ENCODE measurements around the gene ZNF396. TPM values are rescaled to one million over a fixed set of nuclear protein-coding genes. Genes with fewer than 3 reads are reported as not detected.

ZNF396 gene
- total RNA-seq, 1 donor from 2014 or later = 0.98 TPM

GRCh38 chr18:35334821-35335220 is 42.3 kb downstream of the ZNF396 start:
- H3K4me3 ChIP-seq = no peak overlapping the region
- H3K27me3 ChIP-seq = no peaks in the 10 kb centered on the region
- TF ChIP-seq CTCF (IDR thresholded peaks at IDR 0.05) (no peak), POLR2AphosphoS5 (IDR thresholded peaks at IDR 0.05; ENCODE audit: insufficient read depth in 1 of 2, low read depth in 1 of 2) (no peak), POLR2A (IDR thresholded peaks at IDR 0.05) (no peak)
- no peak for DNase-seq (ENCODE audit: extremely low spot score in 2 of 2)
- no peaks in the 10 kb centered on the region for H3K9me3 ChIP-seq
- peaks cover 20% of the 10 kb centered on the region for H3K4me1 ChIP-seq
- no peak overlapping the region for H3K27ac ChIP-seq
- peaks cover 0 to 62% of the 10 kb centered on the region in 2 donors for H3K36me3 ChIP-seq
- intact Hi-C loops (cut with DNase I) = no loop called here

- Histone ChIP-seq H3K27me3 (no peaks in the 10 kb centered on the region), H3K36me3 (peaks cover 0 to 56% of the 10 kb centered on the region in 2 donors), H3K27ac (no peak overlapping the region), H3K9me3 (no peaks in the 10 kb centered on the region), H3K4me3 (no peak overlapping the region), H3K4me1 (peaks cover 14% of the 10 kb centered on the region)
- no peak for DNase-seq (ENCODE audit: extremely low spot score in 2 of 2)
- TF ChIP-seq POLR2A (IDR thresholded peaks at IDR 0.05) (no peak), POLR2AphosphoS5 (IDR thresholded peaks at IDR 0.05; ENCODE audit: insufficient read depth in 1 of 2, low read depth in 1 of 2) (no peak), CTCF (IDR thresholded peaks at IDR 0.05) (no peak)
- intact Hi-C loops (cut with DNase I) = no loop called here
Measured at GRCh38 chr18:35334212-35334611, 42.9 kb downstream of the ZNF396 start.

- Histone ChIP-seq H3K27ac (no peak overlapping the region), H3K4me3 (no peak overlapping the region), H3K4me1 (peaks cover 9% of the 10 kb centered on the region), H3K36me3 (peaks cover 0 to 29% of the 10 kb centered on the region in 2 donors), H3K27me3 (no peaks in the 10 kb centered on the region), H3K9me3 (no peaks in the 10 kb centered on the region)
- no peak for TF ChIP-seq CTCF (IDR thresholded peaks at IDR 0.05)
- TF ChIP-seq POLR2A (IDR thresholded peaks at IDR 0.05) = no peak
- TF ChIP-seq POLR2AphosphoS5 (IDR thresholded peaks at IDR 0.05; ENCODE audit: insufficient read depth in 1 of 2, low read depth in 1 of 2) = no peak
- DNase-seq (ENCODE audit: extremely low spot score in 2 of 2) = no peak
- intact Hi-C loops (cut with DNase I) = no loop called here
Measured at GRCh38 chr18:35331367-35332087, 45.6 kb downstream of the ZNF396 start.

- no peak for DNase-seq (ENCODE audit: extremely low spot score in 2 of 2)
- intact Hi-C loops (cut with DNase I) = no loop called here
- H3K36me3 ChIP-seq = peaks cover 0 to 10% of the 10 kb centered on the region in 2 donors
Measured at GRCh38 chr18:35328868-35329267, 48.3 kb downstream of the ZNF396 start.

GRCh38 chr18:35326695-35327387 is 50.3 kb downstream of the ZNF396 start:
- Histone ChIP-seq H3K4me1 (no peaks in the 10 kb centered on the region), H3K4me3 (no peak overlapping the region), H3K27me3 (no peaks in the 10 kb centered on the region), H3K27ac (no peak overlapping the region), H3K36me3 (peaks cover 0 to 2% of the 10 kb centered on the region in 2 donors), H3K9me3 (no peaks in the 10 kb centered on the region)
- intact Hi-C loops (cut with DNase I) = no loop called here
- no peak for DNase-seq (ENCODE audit: extremely low spot score in 2 of 2)
- no peak for TF ChIP-seq POLR2A (IDR thresholded peaks at IDR 0.05)
- TF ChIP-seq CTCF (IDR thresholded peaks at IDR 0.05) = no peak

More at GRCh38 chr18:35328868-35329267, 48.3 kb downstream of the ZNF396 start:
- TF ChIP-seq POLR2A (IDR thresholded peaks at IDR 0.05) = no peak
- TF ChIP-seq POLR2AphosphoS5 (IDR thresholded peaks at IDR 0.05; ENCODE audit: insufficient read depth in 1 of 2, low read depth in 1 of 2) = no peak
- Histone ChIP-seq H3K4me1 (no peaks in the 10 kb centered on the region), H3K27ac (no peak overlapping the region), H3K9me3 (no peaks in the 10 kb centered on the region), H3K27me3 (no peaks in the 10 kb centered on the region), H3K4me3 (no peak overlapping the region)
